ENCODE measurements around the gene LRRC28.

Gene LRRC28

DNA sequence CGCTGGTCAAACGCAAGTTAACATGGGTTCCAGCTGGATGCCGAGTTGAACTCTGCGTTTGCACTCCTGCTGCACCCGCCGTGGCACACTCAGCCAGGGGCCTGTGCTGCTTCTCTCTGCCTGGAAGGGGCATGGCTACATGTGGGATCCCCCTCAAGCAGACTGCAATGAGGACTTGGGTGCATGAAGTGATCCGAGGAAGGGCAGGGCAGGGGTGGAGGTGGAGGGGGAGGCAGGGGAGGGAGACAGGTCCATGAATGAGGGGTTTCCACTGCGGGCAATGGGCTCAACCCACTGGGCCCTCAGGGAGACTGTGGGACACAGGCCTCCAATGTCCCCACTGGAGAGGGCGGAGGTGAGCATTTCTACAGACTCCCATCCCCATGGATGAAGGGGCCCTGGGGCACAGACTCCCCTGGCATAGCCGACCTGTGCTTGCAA is 172.9 kb downstream of the LRRC28 start:
- DNase-seq, result no peak

DNA sequence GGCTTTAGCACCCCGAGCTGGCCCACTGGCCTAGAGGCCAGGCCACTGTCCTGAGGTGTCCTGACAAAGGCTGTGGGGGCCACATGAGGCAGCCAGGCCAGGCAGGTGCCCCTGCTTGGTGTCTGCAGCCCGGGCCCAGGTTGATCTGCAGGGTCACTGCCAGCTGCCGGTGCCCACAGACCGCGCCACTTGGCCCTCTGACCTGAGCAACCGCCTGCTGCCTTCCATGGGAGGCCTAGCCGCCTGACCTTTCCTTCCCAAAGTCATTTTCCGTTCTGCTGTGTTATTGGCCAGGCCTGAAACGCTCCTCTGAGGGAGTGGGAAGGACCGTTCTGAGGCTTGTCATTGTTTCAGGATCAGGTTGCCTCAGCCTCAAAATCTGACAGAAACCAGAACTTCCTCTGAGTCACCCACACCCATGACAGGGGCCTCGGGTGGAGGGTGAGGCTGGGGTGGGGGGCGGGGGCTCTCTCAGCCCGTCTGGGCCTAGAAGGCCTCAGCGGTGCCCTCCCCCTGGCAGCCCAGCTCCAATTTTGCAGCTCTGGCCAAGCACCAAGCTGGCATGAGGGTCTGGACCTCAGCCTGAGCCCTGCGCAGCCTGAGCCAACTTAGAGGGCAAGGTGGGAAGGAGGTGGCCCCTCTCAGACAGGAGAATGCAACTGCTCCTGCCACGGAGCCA is 173.8 kb downstream of the LRRC28 start:
- no peak for DNase-seq

DNA sequence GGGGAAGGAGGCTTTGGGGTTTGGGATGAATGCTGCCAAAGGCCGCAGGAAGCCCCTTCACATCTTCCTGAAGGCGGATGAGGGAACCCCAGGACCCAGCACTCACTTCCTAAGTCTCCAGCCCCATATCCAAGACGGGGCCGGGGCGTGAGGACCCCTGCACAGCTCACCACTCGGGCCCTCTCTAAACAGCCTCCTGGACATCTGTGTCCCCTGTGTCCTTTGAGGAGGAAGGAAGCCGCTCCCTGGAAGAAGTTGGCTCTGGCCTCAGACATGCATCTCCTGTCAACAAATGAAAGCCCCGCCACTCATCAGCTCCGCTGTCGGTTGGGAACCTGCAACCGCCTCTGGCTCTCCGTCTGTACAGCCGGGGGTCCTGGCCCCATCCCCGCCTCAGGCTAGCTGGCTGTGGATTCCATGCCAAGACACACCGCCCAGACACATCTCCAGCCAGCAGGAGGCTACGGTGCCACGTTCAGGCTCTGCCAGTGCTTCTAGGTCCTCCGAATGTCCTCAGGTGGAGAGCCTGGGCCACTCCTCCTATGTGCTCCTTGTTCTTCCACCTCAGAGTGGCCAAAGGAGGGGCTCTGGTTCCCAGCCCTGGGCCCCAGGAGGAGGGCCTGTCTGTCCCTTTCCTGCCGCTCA is 174.5 kb downstream of the LRRC28 start:
- no peak for DNase-seq

DNA sequence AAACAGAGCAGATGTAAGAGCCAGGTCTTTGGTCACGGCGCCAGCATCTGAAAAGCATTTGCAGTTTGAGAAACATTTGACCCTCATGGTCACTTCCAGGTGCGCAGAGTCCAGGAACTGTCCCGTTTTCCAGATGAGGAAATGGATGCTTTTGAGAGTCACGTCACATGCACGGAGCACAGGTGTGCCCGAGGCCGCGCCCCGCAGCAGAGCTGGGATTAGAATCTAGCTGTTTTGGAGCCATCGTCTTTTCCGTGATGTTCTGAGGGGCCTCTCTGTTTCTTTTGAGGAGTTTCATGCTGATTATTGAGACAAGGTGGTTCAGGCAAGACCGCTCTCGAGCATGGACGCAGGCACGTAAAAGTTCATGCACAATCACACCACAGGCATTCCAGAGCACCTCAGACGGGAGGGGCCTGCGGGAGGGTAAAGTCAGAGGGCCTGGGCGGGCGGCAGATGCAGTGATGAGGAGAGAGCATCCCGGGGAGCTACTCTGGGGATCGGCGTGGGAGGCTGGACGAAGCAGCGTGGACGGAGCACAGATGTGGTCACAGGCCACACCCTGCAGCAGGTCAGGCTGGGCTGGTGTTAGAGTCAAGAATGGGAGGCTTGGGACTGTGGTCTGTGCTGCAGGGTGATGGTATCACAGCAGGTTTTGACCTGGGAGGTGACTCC is 175.3 kb downstream of the LRRC28 start:
- DNase-seq, result no peak

DNA sequence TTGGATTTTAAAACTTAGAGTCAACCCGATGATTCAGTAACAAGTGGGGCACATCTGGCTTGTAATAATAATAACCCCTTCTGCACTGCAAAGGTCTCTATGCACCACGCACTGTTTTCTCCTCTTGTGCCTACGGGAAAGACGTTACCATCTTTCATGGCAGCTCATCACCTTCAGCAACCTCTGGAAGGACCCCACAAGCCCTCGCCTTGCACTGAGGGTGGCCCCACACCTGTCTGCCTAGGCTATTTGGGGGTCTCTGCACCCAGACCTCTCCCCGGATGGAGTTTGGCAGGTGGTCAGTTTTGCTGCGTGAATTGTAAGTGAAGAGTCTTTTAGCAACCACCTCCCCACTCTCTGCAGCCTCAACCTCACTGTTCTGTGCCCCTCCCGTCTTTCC is 175.9 kb downstream of the LRRC28 start:
- DNase-seq, result no peak

DNA sequence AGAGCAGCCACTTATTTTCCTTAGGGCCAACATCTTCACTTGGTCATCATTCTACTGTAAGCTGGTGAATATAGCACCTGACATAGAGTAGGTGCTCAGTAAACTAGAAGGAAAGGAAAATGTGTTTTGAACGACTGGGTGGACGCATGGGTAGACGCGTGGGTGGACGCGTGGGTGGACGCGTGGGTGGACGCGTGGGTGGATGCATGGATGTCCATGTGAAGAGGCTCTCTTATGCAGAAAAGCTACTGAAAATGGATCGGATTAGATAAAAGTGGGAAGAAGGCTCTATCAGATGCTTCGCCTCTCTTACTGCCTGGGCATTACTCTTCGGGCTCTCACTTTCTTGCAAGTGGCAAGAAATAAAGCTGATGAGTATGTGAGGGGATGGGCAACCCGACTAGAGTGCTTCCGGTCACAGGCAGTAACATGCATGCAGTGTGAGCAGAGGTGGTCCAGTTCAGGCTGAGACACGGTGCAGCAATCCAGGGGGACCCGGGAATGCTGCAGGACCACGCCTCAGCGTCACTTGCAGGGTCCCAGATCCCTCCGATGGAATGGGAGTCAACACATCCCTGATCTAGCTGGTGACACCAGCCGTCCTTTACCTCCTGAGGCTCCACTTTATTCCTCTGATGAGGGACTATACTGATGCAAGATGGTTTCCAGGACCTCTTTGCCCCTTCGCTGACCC is 176.5 kb downstream of the LRRC28 start:
- DNase-seq, result no peak

DNA sequence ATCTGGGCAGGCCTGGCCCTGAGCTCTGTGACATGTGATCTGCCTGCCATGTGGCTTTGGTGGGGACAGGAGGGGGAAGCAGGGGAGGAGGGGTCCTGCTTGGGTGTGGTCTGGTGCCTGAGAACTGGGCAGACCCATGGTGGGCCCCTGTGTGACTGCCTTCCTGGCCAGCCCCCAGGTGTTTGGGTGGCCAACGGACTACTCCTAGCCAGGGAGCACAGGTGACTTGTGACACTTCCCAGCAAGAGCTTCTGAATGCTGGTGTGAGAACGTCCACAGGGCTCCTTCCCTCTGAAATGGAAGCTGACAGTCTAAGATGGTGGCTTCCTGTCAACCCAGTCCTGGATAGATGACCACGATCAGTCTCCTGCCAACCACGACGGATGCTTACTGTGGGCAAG is 178.4 kb downstream of the LRRC28 start:
- DNase-seq, result no peak

DNA sequence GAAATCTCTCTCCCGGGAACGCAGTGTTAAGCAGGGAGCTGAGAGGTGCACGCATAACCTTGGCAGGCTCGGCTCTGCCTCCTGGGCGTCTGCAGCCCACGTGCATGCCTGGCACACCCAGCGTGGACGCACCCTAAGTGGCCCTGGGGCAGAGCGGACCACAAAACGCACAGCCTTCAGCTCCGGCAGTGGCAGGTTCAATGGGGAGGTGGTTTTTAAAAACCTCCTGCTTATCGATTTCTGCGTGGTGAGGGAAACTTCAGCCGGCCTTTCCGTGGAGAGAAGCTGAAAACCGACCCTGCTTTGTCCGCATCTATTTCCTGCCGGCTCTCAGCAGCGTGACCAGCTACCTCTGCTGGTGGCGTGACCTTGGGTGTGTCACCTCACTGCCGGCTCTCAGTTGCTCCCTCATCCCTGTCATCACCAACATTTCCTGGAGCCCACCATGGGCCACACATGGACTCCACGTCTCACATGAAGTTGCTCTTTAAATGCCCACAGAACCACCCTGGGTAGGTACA is 179.7 kb downstream of the LRRC28 start:
- no peak for DNase-seq

DNA sequence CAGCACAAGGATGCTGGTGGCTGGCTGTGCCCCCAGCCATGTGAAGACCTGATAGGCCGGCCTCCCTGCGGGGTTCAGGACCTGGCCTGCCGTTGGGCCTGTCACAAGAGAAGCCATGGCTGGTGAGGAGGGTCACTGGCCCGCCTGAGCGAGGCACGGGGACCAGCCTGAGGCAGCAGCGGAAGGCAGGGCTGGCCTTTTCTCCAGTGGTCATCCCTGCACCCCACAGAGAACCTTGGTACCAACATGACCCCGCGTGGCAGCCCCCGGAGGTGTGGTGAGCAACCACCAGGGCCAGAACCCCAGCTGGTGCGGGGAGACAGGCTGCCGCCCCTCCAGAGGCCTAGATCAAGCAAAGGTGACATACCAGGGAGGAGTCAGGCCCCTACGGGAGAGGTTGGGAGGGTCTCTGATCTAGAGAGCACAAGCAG is 180.4 kb downstream of the LRRC28 start:
- DNase-seq, result no peak

DNA sequence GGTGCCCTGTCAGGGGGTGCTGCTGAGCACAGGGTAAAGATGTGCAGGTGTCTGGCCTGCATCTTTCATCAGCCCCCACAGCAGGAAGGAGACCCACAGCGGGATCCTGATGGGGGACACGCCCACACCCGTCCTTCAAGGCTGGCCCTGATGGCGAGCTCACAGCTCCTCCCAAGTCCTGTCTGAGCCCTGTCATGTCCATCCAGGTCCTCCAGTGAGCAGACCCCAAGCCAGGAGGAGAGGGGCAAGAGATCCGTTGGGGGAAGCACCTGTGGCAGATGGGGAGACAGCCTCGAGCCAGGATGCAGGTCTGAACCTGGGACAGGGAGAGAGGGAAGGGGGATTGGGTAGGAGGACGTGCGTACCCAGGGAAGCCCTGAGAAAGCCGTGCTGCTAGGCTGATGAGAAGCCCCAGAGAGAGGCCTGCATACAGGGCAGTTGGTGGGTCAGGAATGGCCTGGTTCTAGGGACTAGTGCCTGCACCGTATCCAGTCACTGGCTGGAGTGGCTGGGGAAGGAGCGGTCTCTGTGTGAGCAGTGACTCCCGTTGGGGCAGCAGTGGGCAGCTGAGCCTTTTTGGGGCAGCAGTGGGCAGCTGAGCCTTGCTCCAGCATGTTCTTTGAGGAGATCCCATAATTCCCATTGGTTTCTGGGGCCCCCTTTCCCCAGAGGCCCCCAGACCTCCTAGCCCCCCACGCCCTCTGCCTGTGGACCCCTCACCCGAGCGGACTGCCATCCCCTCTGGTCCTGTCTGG is 181.2 kb downstream of the LRRC28 start:
- DNase-seq, result no peak

DNA sequence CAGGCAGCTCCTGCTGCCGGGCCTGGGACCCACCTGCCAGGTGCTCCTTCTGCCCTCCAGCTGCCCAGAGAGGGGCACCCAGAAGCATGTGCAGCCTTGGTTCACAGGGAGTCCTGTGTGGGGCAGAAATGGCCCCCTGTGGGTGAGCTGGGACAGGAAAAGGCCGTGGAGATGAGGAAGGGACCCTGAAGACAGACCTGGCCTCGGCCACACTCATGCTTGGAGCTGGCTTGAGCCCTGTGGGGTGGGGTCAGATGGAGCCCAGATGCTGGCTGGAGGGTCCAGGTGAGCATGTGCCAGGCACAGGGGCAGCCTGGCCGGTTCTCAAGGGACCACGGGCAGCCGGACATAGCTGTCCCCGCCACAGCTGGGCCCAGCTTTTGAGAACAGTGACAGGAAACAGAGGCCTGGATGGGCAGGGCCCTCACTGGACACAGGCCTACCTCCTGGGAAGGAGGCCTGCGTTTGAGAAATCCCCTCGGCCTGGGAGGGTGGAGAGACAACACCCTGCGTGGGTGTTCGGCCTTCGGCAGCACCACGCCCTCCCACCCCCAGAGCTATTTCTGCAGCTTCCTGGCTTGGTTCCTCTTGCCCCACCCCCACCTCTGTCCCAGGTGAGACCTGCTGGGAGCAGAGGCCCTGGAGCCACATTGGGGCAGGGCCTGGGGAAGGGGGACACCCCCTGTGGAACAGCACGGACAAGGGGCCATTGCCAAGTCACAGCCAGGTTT is 181.9 kb downstream of the LRRC28 start:
- DNase-seq, result no peak

DNA sequence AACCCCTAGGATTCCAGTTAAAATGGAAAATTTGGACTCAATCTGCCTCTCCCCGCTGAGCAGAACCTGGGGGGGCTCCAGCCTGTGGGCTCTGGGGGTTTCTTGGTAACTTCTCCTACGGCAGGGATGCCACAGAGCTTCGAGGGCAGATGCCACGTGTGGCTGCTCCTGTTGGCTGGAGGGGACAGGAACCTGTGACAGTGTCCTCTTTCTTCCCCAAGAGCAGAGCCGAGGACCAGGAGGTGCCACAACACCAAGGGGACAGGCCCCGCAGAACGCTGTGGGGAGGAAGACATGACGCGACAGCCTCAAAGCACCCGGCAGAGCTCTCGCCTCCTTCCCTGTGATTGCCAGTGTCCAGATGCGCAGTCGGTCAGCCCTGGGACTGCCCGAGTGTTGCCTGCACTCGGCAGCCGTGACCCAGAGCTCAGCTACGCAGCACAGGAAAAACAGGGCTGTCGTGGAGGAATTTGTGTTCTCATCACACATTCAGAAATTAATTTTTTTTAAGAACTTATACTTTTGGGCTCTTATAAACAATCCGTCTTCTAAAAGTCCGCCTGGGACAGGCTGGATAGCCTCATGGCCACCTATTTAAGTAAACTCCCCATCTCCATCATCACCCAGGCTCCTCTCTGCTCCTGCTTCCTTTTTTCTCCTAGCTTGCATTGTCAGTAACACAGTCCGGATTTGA is 182.6 kb downstream of the LRRC28 start:
- no peak for DNase-seq

DNA sequence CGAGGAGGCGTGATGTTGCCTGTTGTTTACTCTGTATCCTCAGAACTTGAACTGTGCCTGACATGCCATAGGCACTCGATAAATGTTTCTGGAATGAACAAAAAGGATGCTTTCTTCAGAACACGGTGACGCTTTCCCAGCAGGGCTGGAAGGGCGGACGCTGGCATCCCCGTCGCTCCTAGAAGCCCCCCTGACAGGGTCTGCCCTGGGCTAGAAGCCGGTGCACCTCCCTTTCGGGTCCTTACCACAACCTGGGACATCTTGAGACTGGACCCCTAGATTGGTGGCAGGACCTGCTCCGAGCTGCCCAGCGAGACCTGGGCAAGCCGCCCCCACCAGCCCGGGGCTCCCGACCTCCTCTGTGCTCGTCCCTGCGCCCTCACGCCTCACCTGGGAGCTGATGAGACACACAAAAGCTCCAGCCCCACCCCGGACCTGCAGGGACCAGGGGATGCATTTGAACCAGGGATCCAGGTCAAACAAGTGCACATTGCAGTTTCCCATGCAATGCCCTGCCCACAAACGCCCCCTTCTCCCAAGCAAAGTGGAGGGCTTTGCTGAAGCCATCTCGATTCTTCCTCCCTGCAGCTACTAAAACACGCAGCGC is 183.3 kb downstream of the LRRC28 start:
- no peak for DNase-seq

DNA sequence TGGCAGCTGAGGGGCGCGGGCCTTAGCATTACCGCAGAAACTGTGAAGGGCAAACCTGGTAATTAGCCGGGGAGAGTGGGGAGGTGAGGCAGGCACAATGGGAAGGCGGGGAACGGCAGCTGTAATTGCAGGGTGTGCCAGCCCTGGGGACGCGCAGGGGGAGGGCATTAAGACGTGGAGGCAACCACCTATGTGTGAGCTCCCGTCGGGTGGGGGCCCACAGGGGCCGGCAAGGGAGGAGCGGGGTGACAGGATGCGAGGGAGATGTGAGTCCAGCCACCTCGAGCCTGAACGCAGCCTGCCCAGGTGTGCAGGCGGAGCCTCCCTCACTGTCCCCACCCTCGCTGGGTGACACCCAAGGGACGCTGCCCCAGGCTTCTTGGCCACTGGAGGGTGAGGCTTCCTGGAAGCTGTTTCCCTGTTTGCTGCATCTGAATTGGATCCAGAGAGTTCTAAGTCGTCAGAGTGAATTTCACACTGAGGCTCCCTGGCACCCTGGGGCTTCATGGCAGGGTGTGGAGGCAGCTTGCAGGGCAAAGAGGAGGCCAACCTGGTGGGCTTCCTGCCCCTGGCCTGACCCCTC is 183.9 kb downstream of the LRRC28 start:
- DNase-seq, result no peak

DNA sequence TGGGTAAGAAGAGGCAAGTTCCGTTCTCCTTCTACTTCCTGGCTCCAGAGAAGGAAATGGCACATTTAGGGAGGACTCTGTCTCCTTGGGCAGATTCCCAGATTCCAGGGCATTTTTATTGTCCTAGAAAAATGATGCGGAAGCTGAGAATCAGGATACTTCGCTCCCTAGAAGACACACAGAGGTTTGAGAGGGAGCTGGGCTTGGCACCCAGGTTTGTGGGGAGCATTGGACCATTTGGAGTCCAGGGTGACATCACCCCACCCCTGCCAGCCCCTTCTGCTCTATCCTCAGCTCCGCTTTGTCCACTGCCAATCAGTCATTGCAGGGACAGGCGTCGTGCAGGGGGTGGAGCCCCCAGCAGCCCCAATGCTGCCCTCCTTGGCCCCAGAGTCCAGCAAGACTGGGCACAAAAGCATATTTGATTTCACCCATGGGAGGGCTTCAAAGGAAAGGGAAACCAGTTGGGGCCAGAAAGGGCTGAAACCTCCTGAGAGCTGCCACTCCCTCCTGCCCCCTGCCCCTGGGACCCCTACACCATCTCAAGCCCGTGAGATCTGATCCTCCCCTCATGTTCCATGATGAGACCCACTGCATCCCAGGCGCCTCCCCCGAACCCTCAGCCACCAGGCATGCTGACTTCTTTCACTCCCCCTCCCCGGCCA is 184.7 kb downstream of the LRRC28 start:
- no peak for DNase-seq

DNA sequence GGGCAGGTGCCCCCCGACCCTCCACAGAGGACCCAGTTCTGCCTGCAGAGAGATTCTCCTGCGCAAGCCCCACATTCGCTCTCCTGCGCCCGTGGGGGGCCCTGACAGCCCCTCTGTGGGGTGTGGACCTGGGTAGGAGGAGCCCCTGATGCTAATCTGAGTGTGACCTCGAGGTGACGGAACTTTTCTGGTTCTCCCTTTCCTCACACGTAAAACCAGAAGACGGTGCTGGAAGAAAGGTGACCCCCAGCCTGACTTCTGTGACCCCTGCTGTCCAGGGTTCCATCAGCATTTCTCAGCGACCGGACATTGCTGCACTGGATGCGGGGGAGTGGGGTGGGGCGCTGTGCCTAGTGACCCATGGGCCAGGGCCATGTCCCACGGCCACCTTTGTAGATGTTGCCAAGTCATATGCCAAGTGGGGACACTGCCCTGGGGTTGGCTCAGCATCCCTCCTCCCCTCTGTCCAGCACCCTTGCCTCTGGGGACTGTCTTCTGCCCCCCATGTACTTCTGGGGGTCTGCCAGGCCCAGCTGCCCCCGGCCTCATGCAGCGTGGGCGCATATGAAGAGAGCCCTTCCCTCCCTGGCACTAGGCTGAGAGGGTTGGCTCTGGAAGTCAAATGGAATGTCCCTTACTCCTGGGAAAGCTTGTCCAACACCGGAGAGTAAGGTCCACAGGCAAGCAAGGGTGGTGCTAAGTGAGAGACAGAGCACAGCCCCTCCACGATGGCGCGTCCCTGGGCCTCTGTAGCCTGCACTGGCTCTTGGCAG is 185.4 kb downstream of the LRRC28 start:
- no peak for DNase-seq

DNA sequence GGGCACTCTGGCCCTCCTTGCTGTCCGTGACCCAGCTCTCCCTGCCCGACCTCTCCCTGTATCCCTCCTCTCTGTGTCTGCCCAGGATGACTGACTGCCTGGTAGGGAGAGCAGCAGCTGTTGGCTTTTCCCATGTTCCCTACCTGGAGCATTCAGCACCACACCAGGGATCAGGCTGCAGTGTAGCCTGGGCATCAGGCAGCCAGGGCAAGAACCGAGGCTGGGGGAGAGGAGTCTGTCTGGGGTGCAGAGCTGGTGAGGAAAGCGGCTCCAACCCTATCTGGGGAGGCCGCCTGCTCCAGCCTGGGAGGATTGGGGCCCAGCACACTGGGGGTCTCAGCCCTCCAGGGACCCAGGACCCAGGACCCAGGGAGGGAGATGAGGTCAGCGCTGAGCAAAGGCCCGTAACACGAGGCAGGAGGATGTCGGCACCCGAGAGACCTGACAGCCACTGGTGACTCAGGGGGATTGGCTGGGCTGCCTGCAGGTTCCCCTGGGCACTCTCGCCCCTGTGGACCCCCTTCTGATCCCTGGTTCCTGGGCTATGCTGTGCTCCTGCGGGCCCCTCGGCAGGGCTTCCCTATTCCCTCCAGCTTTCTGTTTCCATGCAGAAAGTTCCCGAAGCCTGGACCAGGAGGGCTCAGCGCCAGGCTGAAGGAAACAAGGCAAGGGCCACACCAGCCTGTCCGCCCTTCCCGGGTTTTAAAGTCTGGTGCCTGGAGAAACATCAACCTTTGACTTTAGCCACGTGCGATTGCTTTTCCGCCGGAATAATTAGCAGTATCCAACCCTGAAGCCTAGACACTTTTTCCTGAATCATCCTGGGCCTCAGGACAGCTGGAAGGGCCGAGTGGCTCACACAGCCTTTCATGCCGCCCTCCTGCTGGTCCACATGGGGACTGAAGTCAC is 186.3 kb downstream of the LRRC28 start:
- DNase-seq, result no peak

DNA sequence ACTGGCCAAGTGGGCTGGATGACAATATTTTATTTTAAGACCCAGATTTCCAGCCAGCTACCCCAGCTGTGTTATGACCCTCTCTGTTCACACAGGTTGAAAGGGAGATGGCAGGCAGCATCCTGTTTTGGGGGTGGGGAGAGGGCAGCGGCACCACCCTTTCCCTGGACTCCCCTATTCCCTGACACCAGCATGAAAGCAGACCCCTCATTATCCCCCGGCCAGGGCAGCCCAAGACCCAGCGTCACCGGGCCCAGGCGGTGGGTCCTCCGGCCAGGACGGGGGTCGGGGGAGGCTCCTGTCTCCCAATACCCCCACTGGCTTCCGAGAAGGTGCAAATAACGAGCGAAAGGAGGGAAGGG is 186.9 kb downstream of the LRRC28 start:
- DNase-seq, result no peak
